WTC11 (cell line): ENCODE measurements around the gene ZFP90. TPM values are rescaled to one million over a fixed set of nuclear protein-coding genes. Genes with fewer than 3 reads are reported as not detected.
"Not testable (repeated sequence)": the region's sequence is repeated elsewhere in the genome, so short reads cannot be mapped to it uniquely, and the experiment has no call there.

Source experiments
- ATAC-seq: fragments of 200-7000 bp; cut with Tn5 transposase; 2 replicates; pipeline ENCODE4 v1.10.0; 2021; ENCODE audit warnings: mild to moderate bottlenecking, moderate library complexity
- CTCF ChIA-PET: fragments of 300-600 bp; sonication (Branson Sonifier 250); formaldehyde crosslinking; loops from one replicate; lab custom pipeline; 2021; ENCODE audit warnings: antibody characterized with exemption; lab: Charles Lee
- POLR2A ChIA-PET: fragments of 350-600 bp; sonication (Branson Sonifier 250); formaldehyde crosslinking; loops from one replicate; lab custom pipeline; 2021; ENCODE audit warnings: antibody characterized with exemption; lab: Charles Lee
- DNase-seq: peaks from one replicate; pipeline ENCODE4 v3.0.0; 2021; ENCODE audit warnings: low spot score
- H3K27ac Mint-ChIP-seq: 2 replicates; pipeline ENCODE4 v1.8.0; 2021; ENCODE audit warnings: mixed read lengths
- H3K27me3 Mint-ChIP-seq: 2 replicates; pipeline ENCODE4 v1.8.0; 2021; ENCODE audit warnings: low read depth, mild to moderate bottlenecking, moderate library complexity, mixed read lengths
- H3K36me3 Mint-ChIP-seq: 2 replicates; pipeline ENCODE4 v1.8.0; 2021; ENCODE audit warnings: mixed read lengths
- H3K4me1 Mint-ChIP-seq: 2 replicates; pipeline ENCODE4 v1.8.0; 2022; ENCODE audit warnings: mixed read lengths
- H3K4me3 Mint-ChIP-seq: 2 replicates; pipeline ENCODE4 v1.8.0; 2021; ENCODE audit warnings: mild to moderate bottlenecking, moderate library complexity, mixed read lengths
- H3K9me3 Mint-ChIP-seq: 2 replicates; pipeline ENCODE4 v1.8.0; 2021; ENCODE audit warnings: mixed read lengths
- ATF1 ChIP-seq: sonication (generic); formaldehyde crosslinking; IDR thresholded peaks from 2 replicates; pipeline ENCODE4 v1.8.1; 2023; ENCODE audit warnings: mild to moderate bottlenecking, moderate library complexity, missing genetic modification reagents
- ELF4 ChIP-seq: sonication (generic); formaldehyde crosslinking; IDR thresholded peaks from 2 replicates; pipeline ENCODE4 v1.8.1; 2022; ENCODE audit warnings: low read depth, mild to moderate bottlenecking, moderate library complexity, missing genetic modification reagents
- EMX1 ChIP-seq: fragments of 250-450 bp; sonication (Bioruptor Pico); IDR thresholded peaks from 2 replicates; pipeline ENCODE4 v1.8.0; 2021; ENCODE audit warnings: mild to moderate bottlenecking
- FOXK1 ChIP-seq: sonication (generic); formaldehyde crosslinking; IDR thresholded peaks from 2 replicates; pipeline ENCODE4 v1.8.0; 2022; ENCODE audit warnings: mild to moderate bottlenecking, moderate library complexity, missing genetic modification reagents
- FOXP1 ChIP-seq: sonication (generic); formaldehyde crosslinking; IDR thresholded peaks from 2 replicates; pipeline ENCODE4 v1.8.0; 2022; ENCODE audit warnings: missing genetic modification reagents, mild to moderate bottlenecking, moderate library complexity, borderline replicate concordance
- GABPB1 ChIP-seq: sonication (generic); formaldehyde crosslinking; IDR thresholded peaks from 2 replicates; pipeline ENCODE4 v1.8.1; 2023; ENCODE audit warnings: mild to moderate bottlenecking, missing genetic modification reagents
- GRHL2 ChIP-seq: fragments of 250-450 bp; sonication (Bioruptor Pico); IDR thresholded peaks from 2 replicates; pipeline ENCODE4 v1.8.0; 2022; ENCODE audit warnings: mild to moderate bottlenecking, moderate library complexity; ENCODE audit not compliant: insufficient replicate concordance, severe bottlenecking
- GTF2I ChIP-seq: fragments of 250-450 bp; sonication (Bioruptor Pico); conservative IDR thresholded peaks from 2 replicates; pipeline ENCODE4 v1.4.0; 2021; ENCODE audit warnings: mild to moderate bottlenecking
- IRF2 ChIP-seq: sonication (generic); formaldehyde crosslinking; IDR thresholded peaks from 2 replicates; pipeline ENCODE4 v1.8.0; 2022; ENCODE audit warnings: low read depth, missing genetic modification reagents, borderline replicate concordance
- KAT7 ChIP-seq: sonication (generic); formaldehyde crosslinking; IDR thresholded peaks from 2 replicates; pipeline ENCODE4 v1.8.1; 2023; ENCODE audit warnings: missing genetic modification reagents, mild to moderate bottlenecking, borderline replicate concordance
- MXD4 ChIP-seq: fragments of 250-450 bp; sonication (Bioruptor Pico); IDR thresholded peaks from 2 replicates; pipeline ENCODE4 v1.8.0; 2021; ENCODE audit warnings: mild to moderate bottlenecking, moderate library complexity, borderline replicate concordance
- MYBL2 ChIP-seq: sonication (generic); formaldehyde crosslinking; IDR thresholded peaks from 2 replicates; pipeline ENCODE4 v1.8.1; 2023; ENCODE audit warnings: mild to moderate bottlenecking, moderate library complexity, missing genetic modification reagents
- NFE2L1 ChIP-seq: sonication (generic); formaldehyde crosslinking; IDR thresholded peaks from 2 replicates; pipeline ENCODE4 v1.8.1; 2023; ENCODE audit warnings: missing genetic modification reagents
- OVOL2 ChIP-seq: fragments of 250-450 bp; sonication (Bioruptor Pico); IDR thresholded peaks from 2 replicates; pipeline ENCODE4 v1.9.0; 2021; ENCODE audit warnings: mild to moderate bottlenecking, borderline replicate concordance
- TCF7 ChIP-seq: sonication (generic); formaldehyde crosslinking; IDR thresholded peaks from 2 replicates; pipeline ENCODE4 v1.8.0; 2022; ENCODE audit warnings: mild to moderate bottlenecking, low read depth, missing genetic modification reagents, moderate library complexity
- TEAD1 ChIP-seq: sonication (generic); formaldehyde crosslinking; IDR thresholded peaks from 2 replicates; pipeline ENCODE4 v1.8.0; 2022; ENCODE audit warnings: mild to moderate bottlenecking, missing genetic modification reagents
- TEAD4 ChIP-seq: sonication (generic); formaldehyde crosslinking; IDR thresholded peaks from 2 replicates; pipeline ENCODE4 v1.8.0; 2022; ENCODE audit warnings: mild to moderate bottlenecking, missing genetic modification reagents
- USF1 ChIP-seq: sonication (generic); formaldehyde crosslinking; IDR thresholded peaks from 2 replicates; pipeline ENCODE4 v1.8.0; 2022; ENCODE audit warnings: mild to moderate bottlenecking, missing genetic modification reagents
- ZMAT4 ChIP-seq: fragments of 250-450 bp; sonication (Bioruptor Pico); IDR thresholded peaks from 2 replicates; pipeline ENCODE4 v1.9.0; 2021; ENCODE audit warnings: mild to moderate bottlenecking
- ZNF396 ChIP-seq: fragments of 250-450 bp; sonication (Bioruptor Pico); IDR thresholded peaks from 2 replicates; pipeline ENCODE4 v1.8.0; 2021; ENCODE audit warnings: mild to moderate bottlenecking, moderate library complexity, borderline replicate concordance
- ZNF416 ChIP-seq: fragments of 250-450 bp; sonication (Bioruptor Pico); IDR thresholded peaks from 2 replicates; pipeline ENCODE4 v1.9.0; 2021; ENCODE audit warnings: mild to moderate bottlenecking, inconsistent platforms
- ZSCAN18 ChIP-seq: fragments of 250-450 bp; sonication (Bioruptor Pico); IDR thresholded peaks from 2 replicates; pipeline ENCODE4 v2.1.2; 2022; ENCODE audit warnings: mild to moderate bottlenecking, moderate library complexity
- total RNA-seq: library from RNA; stranded (reverse); gene quantifications from 3 replicates; pipeline ENCODE4 v1.2.3, GENCODE V29; 2021
- TF ChIP-seq, protein P1 (sequence below): sonication (generic); formaldehyde crosslinking; IDR thresholded peaks from 2 replicates; pipeline ENCODE4 v1.8.1; 2022; ENCODE audit warnings: mild to moderate bottlenecking, missing genetic modification reagents, moderate library complexity, borderline replicate concordance
- TF ChIP-seq, protein P2 (sequence below): fragments of 250-450 bp; sonication (Bioruptor Pico); IDR thresholded peaks from 2 replicates; pipeline ENCODE4 v1.9.0; 2021; ENCODE audit warnings: mild to moderate bottlenecking
- TF ChIP-seq, protein P3 (sequence below): sonication (generic); formaldehyde crosslinking; IDR thresholded peaks from 2 replicates; pipeline ENCODE4 v1.8.0; 2022; ENCODE audit warnings: mild to moderate bottlenecking, missing genetic modification reagents
- TF ChIP-seq, protein P4 (sequence below): sonication (generic); formaldehyde crosslinking; IDR thresholded peaks from 2 replicates; pipeline ENCODE4 v1.8.1; 2022; ENCODE audit warnings: low read depth, mild to moderate bottlenecking, moderate library complexity, missing genetic modification reagents, borderline replicate concordance

Gene ZFP90
- total RNA-seq, 1 experiment from 2014 or later, result 21.7 TPM

- ATAC-seq (no peak), DNase-seq (no peak)
- no peaks in the 10 kb centered on the region for H3K27me3 Mint-ChIP-seq
- H3K4me1 Mint-ChIP-seq, result no peaks in the 10 kb centered on the region
- no peak overlapping the region for H3K4me3 Mint-ChIP-seq
- ChIA-PET CTCF (no interaction called here), POLR2A (interaction anchor here (0.6 kb wide), 1 partner anchor 1777 kb away, joined by 5 read pairs; no protein-coding TSS in a partner anchor)
- no peak overlapping the region for H3K27ac Mint-ChIP-seq
- TF ChIP-seq TCF7, result no peak
- no peak for TF ChIP-seq TEAD1 (CRISPR knock-in tag)
- no peak for TF ChIP-seq ZMAT4 (CRISPR knock-in tag)
- no peak for TF ChIP-seq GTF2I
- TF ChIP-seq GRHL2 (CRISPR knock-in tag), result no peak
- no peak for TF ChIP-seq KAT7
- no peak for TF ChIP-seq EMX1 (CRISPR knock-in tag)
- TF ChIP-seq ZNF396 (CRISPR knock-in tag), result no peak
- no peak for TF ChIP-seq GABPB1 (CRISPR knock-in tag)
- TF ChIP-seq ATF1 (CRISPR knock-in tag), result no peak
- no peak for TF ChIP-seq USF1 (CRISPR knock-in tag)
- no peak for TF ChIP-seq OVOL2 (CRISPR knock-in tag)
- TF ChIP-seq IRF2 (CRISPR knock-in tag), result no peak
- no peak for TF ChIP-seq ELF4 (CRISPR knock-in tag)
- TF ChIP-seq FOXP1 (CRISPR knock-in tag), result no peak
- no peak for TF ChIP-seq NFE2L1 (CRISPR knock-in tag)
- TF ChIP-seq, protein P1, sequence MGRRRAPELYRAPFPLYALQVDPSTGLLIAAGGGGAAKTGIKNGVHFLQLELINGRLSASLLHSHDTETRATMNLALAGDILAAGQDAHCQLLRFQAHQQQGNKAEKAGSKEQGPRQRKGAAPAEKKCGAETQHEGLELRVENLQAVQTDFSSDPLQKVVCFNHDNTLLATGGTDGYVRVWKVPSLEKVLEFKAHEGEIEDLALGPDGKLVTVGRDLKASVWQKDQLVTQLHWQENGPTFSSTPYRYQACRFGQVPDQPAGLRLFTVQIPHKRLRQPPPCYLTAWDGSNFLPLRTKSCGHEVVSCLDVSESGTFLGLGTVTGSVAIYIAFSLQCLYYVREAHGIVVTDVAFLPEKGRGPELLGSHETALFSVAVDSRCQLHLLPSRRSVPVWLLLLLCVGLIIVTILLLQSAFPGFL (CRISPR knock-in tag), result no peak
- peaks cover 22% of the 10 kb centered on the region for H3K9me3 Mint-ChIP-seq
- H3K36me3 Mint-ChIP-seq, result peaks cover 61% of the 10 kb centered on the region
Measured at GRCh38 chr16:68548947-68549346, 9.9 kb downstream of the ZFP90 start.

GRCh38 chr16:68553186-68553585, 14.1 kb downstream of the ZFP90 start:
- Mint-ChIP-seq H3K27ac (no peak overlapping the region), H3K9me3 (peaks cover 50% of the 10 kb centered on the region), H3K4me3 (no peak overlapping the region), H3K4me1 (no peaks in the 10 kb centered on the region), H3K27me3 (no peaks in the 10 kb centered on the region), H3K36me3 (peaks cover 85% of the 10 kb centered on the region)
- DNase-seq (no peak), ATAC-seq (no peak)
- POLR2A ChIA-PET, result no interaction called here
- CTCF ChIA-PET, result no interaction called here
- TF ChIP-seq, protein P2, sequence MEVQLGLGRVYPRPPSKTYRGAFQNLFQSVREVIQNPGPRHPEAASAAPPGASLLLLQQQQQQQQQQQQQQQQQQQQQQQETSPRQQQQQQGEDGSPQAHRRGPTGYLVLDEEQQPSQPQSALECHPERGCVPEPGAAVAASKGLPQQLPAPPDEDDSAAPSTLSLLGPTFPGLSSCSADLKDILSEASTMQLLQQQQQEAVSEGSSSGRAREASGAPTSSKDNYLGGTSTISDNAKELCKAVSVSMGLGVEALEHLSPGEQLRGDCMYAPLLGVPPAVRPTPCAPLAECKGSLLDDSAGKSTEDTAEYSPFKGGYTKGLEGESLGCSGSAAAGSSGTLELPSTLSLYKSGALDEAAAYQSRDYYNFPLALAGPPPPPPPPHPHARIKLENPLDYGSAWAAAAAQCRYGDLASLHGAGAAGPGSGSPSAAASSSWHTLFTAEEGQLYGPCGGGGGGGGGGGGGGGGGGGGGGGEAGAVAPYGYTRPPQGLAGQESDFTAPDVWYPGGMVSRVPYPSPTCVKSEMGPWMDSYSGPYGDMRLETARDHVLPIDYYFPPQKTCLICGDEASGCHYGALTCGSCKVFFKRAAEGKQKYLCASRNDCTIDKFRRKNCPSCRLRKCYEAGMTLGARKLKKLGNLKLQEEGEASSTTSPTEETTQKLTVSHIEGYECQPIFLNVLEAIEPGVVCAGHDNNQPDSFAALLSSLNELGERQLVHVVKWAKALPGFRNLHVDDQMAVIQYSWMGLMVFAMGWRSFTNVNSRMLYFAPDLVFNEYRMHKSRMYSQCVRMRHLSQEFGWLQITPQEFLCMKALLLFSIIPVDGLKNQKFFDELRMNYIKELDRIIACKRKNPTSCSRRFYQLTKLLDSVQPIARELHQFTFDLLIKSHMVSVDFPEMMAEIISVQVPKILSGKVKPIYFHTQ (CRISPR knock-in tag), result no peak
- TF ChIP-seq ZSCAN18 (no peak), FOXK1 (CRISPR knock-in tag) (no peak), MXD4 (CRISPR knock-in tag) (no peak), ZNF416 (CRISPR knock-in tag) (no peak), MYBL2 (no peak), TEAD4 (CRISPR knock-in tag) (no peak), NFE2L1 (CRISPR knock-in tag) (no peak)
- TF ChIP-seq, protein P3, sequence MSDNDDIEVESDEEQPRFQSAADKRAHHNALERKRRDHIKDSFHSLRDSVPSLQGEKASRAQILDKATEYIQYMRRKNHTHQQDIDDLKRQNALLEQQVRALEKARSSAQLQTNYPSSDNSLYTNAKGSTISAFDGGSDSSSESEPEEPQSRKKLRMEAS (CRISPR knock-in tag), result no peak
- TF ChIP-seq, protein P4, sequence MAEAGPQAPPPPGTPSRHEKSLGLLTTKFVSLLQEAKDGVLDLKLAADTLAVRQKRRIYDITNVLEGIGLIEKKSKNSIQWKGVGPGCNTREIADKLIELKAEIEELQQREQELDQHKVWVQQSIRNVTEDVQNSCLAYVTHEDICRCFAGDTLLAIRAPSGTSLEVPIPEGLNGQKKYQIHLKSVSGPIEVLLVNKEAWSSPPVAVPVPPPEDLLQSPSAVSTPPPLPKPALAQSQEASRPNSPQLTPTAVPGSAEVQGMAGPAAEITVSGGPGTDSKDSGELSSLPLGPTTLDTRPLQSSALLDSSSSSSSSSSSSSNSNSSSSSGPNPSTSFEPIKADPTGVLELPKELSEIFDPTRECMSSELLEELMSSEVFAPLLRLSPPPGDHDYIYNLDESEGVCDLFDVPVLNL (CRISPR knock-in tag), result no peak

GRCh38 chr16:68560341-68560740, 21.2 kb downstream of the ZFP90 start:
- Mint-ChIP-seq H3K36me3 (peaks cover 100% of the 10 kb centered on the region), H3K27me3 (peaks cover 29% of the 10 kb centered on the region), H3K9me3 (peaks cover 92% of the 10 kb centered on the region)
- H3K4me3 Mint-ChIP-seq, H3K4me1 Mint-ChIP-seq, POLR2A ChIA-PET, DNase-seq, H3K27ac Mint-ChIP-seq, CTCF ChIA-PET, ATAC-seq: not testable (repeated sequence)
